ENCODE measurements around the gene LRBA.
A peak's percentile ranks its signal among the peaks of the same experiment; 100 is the strongest.

LRBA gene

GRCh38 chr4:150586162-150586810, 428.8 kb downstream of the LRBA start:
- DNase-seq (ENCODE audit: low spot score) = no peak

- no peak for DNase-seq (ENCODE audit: low spot score)
Measured at GRCh38 chr4:150585611-150586010, 429.5 kb downstream of the LRBA start.

GRCh38 chr4:150584111-150584915, 430.8 kb downstream of the LRBA start:
- no peak for DNase-seq (ENCODE audit: low spot score)

DNA sequence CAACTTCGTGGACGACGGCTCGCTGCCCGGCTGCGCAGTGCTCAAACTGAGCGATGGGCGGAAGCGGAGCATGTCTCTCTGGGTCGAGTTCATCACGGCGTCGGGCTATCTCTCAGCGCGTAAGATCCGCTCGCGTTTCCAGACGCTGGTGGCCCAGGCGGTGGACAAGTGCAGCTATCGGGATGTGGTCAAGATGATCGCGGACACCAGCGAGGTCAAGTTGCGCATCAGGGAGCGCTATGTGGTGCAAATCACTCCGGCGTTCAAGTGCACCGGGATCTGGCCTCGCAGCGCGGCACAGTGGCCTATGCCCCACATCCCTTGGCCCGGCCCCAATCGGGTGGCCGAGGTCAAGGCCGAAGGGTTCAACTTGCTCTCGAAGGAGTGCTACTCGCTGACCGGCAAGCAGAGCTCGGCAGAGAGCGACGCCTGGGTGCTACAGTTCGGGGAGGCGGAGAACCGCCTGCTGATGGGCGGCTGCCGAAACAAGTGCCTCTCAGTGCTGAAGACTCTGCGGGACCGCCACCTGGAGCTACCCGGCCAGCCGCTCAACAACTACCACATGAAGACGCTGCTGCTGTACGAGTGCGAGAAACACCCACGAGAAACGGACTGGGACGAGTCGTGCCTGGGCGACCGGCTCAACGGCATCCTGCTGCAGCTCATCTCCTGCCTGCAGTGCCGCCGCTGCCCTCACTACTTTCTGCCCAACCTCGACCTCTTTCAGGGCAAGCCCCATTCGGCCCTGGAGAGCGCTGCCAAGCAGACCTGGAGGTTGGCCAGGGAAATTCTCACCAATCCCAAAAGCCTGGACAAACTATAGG, 431.6 kb downstream of the LRBA start:
- DNase-seq (ENCODE audit: low spot score) = no peak

DNA sequence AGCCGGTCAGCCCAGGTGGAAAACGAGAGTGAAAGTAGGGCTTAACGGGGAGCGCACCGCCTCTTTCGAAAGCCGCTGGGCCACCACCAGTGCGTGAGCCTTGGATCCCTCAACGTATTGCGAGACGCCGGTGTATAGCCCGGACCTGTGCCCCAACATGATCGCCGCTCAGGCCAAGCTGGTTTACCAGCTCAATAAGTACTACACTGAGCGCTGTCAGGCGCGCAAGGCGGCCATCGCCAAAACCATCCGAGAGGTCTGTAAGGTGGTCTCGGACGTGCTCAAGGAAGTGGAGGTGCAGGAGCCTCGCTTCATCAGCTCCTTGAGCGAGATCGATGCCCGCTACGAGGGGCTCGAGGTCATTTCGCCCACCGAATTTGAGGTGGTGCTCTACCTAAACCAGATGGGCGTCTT, 432.2 kb downstream of the LRBA start:
- DNase-seq (ENCODE audit: low spot score) = no peak

DNA sequence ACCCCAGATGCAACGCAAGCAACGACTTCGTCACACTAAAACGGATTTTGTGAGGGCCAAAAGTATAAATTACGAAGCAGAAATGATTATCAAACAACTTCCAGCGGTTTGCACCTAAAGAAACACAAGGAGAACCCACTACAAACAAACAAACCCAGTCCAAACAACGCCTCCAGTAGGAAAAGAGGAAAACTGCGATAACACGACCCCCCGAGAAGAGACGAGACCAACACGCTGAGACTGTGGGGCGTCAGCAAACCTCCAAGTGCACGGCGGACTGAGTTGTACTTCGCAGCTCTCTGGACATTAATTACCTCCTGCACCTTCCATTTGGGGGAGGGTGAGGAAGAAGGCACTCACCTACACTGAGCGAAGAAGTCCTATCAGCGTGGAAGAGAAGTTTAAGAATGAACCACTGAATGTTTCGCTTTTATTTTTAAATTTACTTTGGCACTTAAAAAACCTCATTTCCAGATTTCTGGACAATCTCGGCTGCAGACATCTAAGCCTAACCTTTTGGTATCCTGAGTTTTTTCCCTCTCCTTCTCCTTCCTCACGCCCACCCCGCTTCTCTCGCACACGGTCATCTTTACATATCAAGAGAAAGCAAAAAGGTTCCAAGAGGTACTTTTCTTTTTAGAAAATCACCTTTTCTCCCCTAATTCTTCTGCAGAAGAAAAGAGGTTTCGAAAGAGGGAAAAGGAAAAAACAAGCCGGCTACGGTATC, 432.8 kb downstream of the LRBA start, which contains the start of gene MAB21L2:
MAB21L2 (plus strand) TSS at position 6 of the 727 bp plus-strand sequence. CDS start 879 bp downstream, outside the sequence.
- DNase-seq (ENCODE audit: low spot score) = no peak

GRCh38 chr4:150581641-150582051, 433.4 kb downstream of the LRBA start:
- no peak for DNase-seq (ENCODE audit: low spot score)

DNA sequence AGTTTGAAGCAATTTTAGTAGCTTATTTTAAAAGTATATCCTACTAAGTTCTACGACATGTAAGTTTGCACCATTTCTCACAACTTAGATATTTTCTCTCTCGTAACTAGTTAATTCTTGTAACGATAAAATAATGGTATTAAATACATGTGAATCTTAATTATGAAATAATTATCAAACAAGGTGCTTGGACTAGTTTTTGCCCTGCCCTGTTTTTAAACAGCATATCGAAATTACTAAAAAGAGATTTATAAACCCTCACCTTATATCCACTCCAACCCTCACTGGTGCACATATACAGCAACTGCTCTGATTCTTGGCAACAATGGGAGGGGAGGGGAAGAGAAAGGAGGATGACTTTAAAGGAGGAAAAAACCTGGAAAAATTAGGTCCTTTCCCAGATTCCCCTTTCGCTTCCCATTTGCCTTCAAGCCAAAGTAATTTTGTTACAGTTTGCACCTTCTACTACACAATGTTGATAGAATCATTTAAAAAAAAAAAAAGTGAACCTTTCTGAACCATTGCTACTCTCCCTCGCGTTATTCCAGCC, 434.0 kb downstream of the LRBA start:
- DNase-seq (ENCODE audit: low spot score) = no peak

GRCh38 chr4:150580306-150580705, 434.8 kb downstream of the LRBA start:
- no peak for DNase-seq (ENCODE audit: low spot score)

GRCh38 chr4:150579551-150580234, 435.4 kb downstream of the LRBA start:
- no peak for DNase-seq (ENCODE audit: low spot score)

DNA sequence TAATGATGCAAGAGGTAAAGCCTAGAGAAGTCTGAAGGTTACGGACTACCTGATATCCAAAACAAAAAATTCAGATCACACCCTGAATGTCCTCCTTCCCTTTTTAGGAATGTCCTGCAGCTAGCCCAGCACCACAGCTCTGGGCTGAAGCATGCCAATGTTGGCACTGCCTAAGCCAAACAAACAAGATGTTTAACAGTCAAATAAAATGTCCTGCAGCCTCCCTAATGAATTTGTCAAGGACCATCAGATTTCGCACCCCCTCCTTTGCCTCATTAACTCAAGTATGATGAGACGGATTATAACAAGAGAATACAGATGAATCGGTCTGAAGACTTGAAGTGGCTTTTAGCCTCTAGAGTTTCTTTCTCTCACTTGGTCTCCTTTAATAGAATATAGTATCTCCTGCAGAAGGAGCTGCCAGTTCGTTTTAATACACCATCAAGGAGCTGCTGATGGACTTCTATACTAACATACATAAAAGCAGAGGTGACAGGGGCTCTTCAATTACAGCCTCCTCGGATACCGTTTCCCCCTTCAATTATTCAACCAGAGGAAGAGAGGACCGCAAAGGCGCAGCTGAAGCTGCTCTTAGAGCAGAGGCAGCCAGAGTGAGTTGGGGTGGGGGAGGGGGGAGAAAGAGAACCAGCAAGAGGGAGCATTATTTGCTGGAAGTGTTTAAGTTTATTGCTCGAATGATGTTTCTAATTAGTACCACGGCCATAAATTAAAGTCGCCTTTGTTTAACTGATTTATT, 436.2 kb downstream of the LRBA start:
- DNase-seq (ENCODE audit: low spot score) = no peak

DNA sequence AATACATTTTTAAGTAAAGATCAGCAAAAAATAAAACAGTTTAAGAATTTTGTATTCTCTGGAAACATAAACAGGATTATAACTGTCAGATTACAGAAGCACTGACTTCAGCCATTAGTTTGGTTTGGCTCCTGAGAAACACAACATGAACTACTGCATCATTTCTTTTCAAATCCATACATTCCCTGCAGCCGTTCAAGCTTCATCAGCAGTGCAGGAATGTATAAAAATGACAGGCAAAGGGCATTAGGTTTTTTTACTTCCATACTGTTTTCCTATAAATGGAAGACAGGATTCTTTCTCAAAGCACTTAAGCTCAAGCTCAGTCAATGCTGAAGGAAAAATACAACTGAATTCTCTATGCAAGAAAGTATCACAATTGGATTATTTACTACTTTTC, 437.3 kb downstream of the LRBA start:
- DNase-seq (ENCODE audit: low spot score) = no peak

GRCh38 chr4:150574678-150575077, 440.4 kb downstream of the LRBA start:
- DNase-seq (ENCODE audit: low spot score) = no peak

DNA sequence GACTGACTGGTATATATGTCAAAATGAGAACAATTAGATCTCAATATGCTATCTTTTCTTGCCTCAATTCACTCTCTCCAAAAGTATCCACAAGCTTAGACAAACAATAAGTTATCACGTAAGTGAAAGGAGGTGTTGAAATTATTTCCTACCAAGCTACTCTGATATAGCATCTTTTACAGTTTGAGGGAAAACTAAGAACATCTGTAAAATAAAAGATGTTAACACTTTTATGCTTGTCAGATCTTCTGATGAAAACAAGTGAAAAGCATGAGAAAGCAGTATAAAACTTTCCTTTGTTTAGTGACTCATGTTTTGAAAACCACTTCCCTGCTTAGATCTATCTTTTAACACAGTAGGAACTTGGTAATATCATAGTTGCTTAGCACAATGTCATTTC, 441.6 kb downstream of the LRBA start:
- DNase-seq (ENCODE audit: low spot score) = peak; percentile 32

DNA sequence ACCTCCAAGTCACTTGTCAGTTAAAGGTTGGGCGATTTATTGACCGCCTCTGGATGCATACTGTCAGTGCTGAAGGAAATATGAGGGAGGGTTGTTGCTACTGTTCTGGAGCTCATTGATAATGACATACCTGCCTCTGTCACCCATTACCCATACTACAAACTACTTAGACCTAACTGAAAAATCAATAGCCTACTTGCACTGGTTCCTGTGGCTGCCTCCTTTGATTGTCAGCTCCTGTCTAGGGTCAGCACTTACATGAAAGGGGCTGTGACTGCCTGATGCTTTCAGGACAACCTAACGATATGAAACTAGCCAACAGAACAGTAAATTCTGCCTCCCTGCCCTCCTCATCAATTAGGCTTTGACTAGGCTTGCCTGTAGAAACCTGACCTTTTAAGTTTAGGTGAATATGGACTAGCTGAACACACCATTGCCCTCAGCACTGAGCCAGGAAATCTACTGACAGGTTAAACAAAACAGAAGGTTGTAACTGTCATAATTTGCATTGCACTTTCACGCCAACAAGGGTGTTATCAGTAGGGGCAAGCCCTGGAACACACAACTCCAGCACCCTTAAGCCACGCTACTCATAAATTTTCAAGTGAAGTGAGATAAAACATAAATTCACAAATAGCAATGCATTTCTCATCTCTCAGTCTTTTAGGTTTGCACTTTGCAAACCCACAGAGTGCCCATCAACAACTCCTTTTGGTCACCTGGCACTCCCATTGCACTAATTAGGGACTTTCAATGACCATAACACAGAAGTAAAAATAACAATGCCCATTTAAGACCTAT, 442.2 kb downstream of the LRBA start:
- DNase-seq (ENCODE audit: low spot score) = no peak

DNA sequence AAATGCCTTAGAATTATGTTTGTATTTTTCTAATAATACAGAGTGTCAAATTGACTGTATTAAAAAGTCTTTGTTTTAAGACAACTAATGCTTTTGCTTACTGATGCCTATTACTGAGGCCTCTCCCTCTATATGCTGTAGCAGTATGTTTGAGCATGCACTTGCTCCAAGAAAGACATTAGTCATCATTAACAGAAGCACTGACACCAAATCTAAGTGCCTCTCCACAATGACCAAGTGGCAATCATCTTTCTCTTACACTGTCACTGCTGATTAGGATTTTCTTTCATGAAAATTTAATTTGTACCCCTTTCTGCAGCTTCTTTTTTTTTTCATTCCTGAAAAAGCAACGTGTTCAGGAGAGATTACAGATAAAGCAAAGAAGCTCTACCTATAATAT, 444.2 kb downstream of the LRBA start:
- DNase-seq (ENCODE audit: low spot score) = no peak

DNA sequence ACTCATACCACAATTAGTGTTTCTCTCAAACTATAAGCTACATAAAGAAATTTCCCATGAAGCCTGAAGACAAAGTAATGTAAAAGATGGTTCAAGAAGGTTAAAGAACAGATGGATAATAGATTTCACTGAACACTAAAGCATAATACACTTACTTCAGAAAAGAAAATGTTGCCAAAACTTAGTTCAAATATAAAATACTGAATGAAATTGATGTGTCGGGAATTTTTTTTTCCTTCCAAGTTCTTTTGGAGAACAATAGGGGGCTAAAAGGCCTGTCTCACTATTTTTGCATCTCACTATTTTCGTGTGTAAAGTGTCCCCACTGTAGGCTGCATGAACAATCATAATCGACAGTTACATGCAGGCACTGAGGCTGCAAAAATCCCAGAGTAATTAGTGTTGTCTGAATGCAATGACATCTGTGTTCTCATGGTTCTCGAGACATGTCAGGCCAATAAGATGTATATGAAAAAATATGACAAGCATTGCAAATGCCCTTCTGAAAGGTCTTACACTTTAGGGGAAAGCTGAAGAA, 445.0 kb downstream of the LRBA start:
- DNase-seq (ENCODE audit: low spot score) = no peak

GRCh38 chr4:150569384-150569987, 445.6 kb downstream of the LRBA start:
- DNase-seq (ENCODE audit: low spot score) = peak; percentile 33

DNA sequence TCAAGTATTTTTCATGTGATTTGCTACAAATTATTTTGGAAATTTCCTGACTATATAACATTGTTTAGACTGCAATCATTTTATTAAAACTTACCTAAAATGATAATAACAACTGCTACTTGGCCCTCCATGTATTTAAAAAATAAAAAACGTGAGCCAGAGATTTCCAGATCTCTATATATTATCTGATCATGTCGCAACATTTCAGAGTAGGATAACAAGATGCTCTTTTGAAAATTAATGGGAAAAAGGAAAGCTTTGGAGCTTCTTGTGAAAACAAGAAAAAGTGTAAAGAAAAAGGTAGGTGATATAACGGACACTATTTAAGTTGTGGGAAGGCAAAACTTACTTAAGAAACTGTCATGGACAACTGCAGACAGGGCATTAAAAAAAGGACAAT, 448.0 kb downstream of the LRBA start:
- no peak for DNase-seq (ENCODE audit: low spot score)
